Esophagus muscularis mucosa (tissue), 3 donors: ENCODE measurements around the gene SLX4.

Experiments used
- CTCF ChIP-seq, 3 experiments: fragments of 200-600 bp in 2 of 3; fragments of 450-650 bp in 1 of 3; sonication (generic) in 2 of 3; IDR thresholded peaks; one replicate each; pipeline ENCODE4 v1.5.1; 2017 to 2019; ENCODE audit warnings: antibody characterized with exemption in 3 of 3, mild to moderate bottlenecking in 2 of 3, moderate library complexity in 1 of 3
- POLR2A ChIP-seq: fragments of 450-650 bp; IDR thresholded peaks from one replicate; pipeline ENCODE4 v1.6.1; 2017; ENCODE audit warnings: antibody characterized with exemption, moderate library complexity, mild to moderate bottlenecking, low read depth

DNA sequence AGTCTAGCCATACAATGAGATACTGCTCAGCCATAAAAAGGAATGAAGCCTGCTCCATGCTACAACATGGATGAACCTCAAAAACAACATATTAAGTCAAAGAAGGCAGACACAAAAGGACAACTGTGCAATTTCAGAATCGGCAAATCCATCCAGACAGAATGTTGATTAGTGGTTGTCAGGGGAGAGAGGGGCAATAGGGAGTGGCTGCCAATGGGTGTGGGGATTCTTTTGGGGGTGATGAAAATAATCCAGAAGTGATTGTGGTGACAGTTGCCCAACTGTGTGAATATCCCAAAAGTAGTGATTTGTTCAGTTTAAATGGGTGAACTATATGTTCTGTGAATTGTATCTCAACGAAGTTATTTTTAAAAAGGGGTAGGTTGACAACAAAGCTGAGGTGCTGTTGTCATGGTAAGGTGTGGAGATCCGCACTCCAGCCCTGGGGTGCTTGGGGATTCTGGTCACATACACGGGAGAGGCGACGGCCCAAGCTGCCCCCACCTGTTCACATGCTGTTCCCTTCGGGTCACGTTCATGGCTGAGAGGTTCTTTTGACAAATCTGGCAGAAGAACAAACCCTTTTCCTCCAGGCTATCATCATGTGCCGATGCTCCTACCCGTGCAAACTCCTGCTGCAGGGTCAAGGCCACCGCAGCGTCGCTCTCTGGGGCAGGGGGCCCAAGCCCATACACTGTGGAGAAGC lies 9.6 kb downstream of the SLX4 start:
- no peak for TF ChIP-seq POLR2A
- TF ChIP-seq CTCF (IDR thresholded peaks at IDR 0.05): no peak
